Measurements from ENCODE around the gene ADTRP.

- no peak for TF ChIP-seq CTCF (IDR thresholded peaks at IDR 0.05)
- TF ChIP-seq POLR2A (IDR thresholded peaks at IDR 0.05) = no peak
- TF ChIP-seq POLR2AphosphoS5 (IDR thresholded peaks at IDR 0.05) = no peak
- TF ChIP-seq EP300 (IDR thresholded peaks at IDR 0.05; ENCODE audit: low read depth) = no peak
These were observed 110.7 kb downstream of the ADTRP start for GRCh38 chr6:11667876-11668275.
